NOMO-1 (cell line): ENCODE data around the gene INHBE.
"Not testable (repeated sequence)": the region's sequence is repeated elsewhere in the genome, so short reads cannot be mapped to it uniquely, and the experiment has no call there.

Source experiments
- DNase-seq, 2 experiments: peaks; one replicate each; lab custom pipeline; 2025; ENCODE audit not compliant: unreplicated experiment in 2 of 2; lab: John Stamatoyannopoulos, UW

The INHBE gene

GRCh38 chr12:57454566-57455373, at the start of gene INHBE:
TSS of gene INHBE (plus strand) at chr12:57455307. CDS start at chr12:57455537, 230 bp downstream.
- DNase-seq: peak; percentile 33 to 38

GRCh38 chr12:57410534-57410933, 44.6 kb upstream of the INHBE start:
- DNase-seq: no peak

GRCh38 chr12:57414160-57414559, 40.9 kb upstream of the INHBE start:
- DNase-seq: not testable (repeated sequence)

GRCh38 chr12:57415088-57415487, 40.0 kb upstream of the INHBE start:
- no peak for DNase-seq

- DNase-seq: no peak
Measured at GRCh38 chr12:57416039-57416996, 38.8 kb upstream of the INHBE start.

GRCh38 chr12:57418255-57418654, 36.9 kb upstream of the INHBE start:
- no peak for DNase-seq

- no peak for DNase-seq
Measured at GRCh38 chr12:57419495-57419894, 35.6 kb upstream of the INHBE start.

- no peak for DNase-seq
Measured at GRCh38 chr12:57420482-57420881, 34.6 kb upstream of the INHBE start.

GRCh38 chr12:57426948-57427347, 28.2 kb upstream of the INHBE start:
- DNase-seq: not testable (repeated sequence)

- DNase-seq: no peak
Measured at GRCh38 chr12:57428965-57429364, 26.1 kb upstream of the INHBE start.

- DNase-seq: peak in 1 of 2 experiments; percentile 38
Measured at GRCh38 chr12:57429473-57430111, 25.5 kb upstream of the INHBE start.

GRCh38 chr12:57430112-57430930, 24.8 kb upstream of the INHBE start:
- DNase-seq: peak; percentile 51 to 83

GRCh38 chr12:57430931-57431566, 24.1 kb upstream of the INHBE start, which contains the start of gene R3HDM2:
TSS of gene R3HDM2 (minus strand) at chr12:57431043. CDS start at chr12:57310428, 120,615 bp downstream.
- DNase-seq: peak; percentile 91 to 96

GRCh38 chr12:57431654-57432188, 23.4 kb upstream of the INHBE start:
- DNase-seq: no peak

GRCh38 chr12:57433370-57433769, 21.7 kb upstream of the INHBE start:
- no peak for DNase-seq

- DNase-seq: no peak
Measured at GRCh38 chr12:57434517-57435223, 20.4 kb upstream of the INHBE start, which contains the start of gene INHBC. TSS of gene INHBC (plus strand) at chr12:57434784. CDS start at chr12:57434887, 103 bp downstream.

- DNase-seq: no peak
Measured at GRCh38 chr12:57435293-57435692, 19.8 kb upstream of the INHBE start.

- DNase-seq: no peak
Measured at GRCh38 chr12:57438400-57438799, 16.7 kb upstream of the INHBE start.
